HepG2 (cell line): ENCODE data around the gene CNOT2. TPM values are rescaled to one million over a fixed set of nuclear protein-coding genes. Genes with fewer than 3 reads are reported as not detected.

Source experiments
- ATRX ChIP-seq: sonication (generic); formaldehyde crosslinking; IDR thresholded peaks from 2 replicates; pipeline ENCODE4 v1.4.0; 2020; ENCODE audit warnings: missing genetic modification reagents, borderline replicate concordance
- HNF1A ChIP-seq, 2 experiments: sonication (generic) in 1 of 2; formaldehyde crosslinking in 1 of 2; IDR thresholded peaks; 2 replicates each; pipeline versions ENCODE4 v1.4.0 to v1.6.1; 2016 to 2020; ENCODE audit warnings: borderline replicate concordance in 1 of 2, low read depth in 1 of 2, mild to moderate bottlenecking in 1 of 2, missing genetic modification reagents in 1 of 2
- PBX2 ChIP-seq: IDR thresholded peaks from 2 replicates; pipeline ENCODE4 v1.6.1; 2016; ENCODE audit warnings: control low read depth
- PBX3 ChIP-seq: sonication (generic); formaldehyde crosslinking; IDR thresholded peaks from 2 replicates; pipeline ENCODE4 v1.8.1; 2023; ENCODE audit warnings: missing genetic modification reagents, inconsistent platforms, borderline replicate concordance
- SOX6 ChIP-seq, 2 experiments: fragments of 450-650 bp in 1 of 2; sonication (generic) in 1 of 2; formaldehyde crosslinking in 1 of 2; IDR thresholded peaks; 2 replicates each; pipeline versions ENCODE4 v1.4.0 to v1.6.1; 2017 to 2020; ENCODE audit warnings: antibody characterized with exemption in 1 of 2, mild to moderate bottlenecking in 1 of 2, missing genetic modification reagents in 1 of 2
- ZBTB21 ChIP-seq: sonication (generic); formaldehyde crosslinking; IDR thresholded peaks from 2 replicates; pipeline ENCODE4 v1.4.0; 2020; ENCODE audit warnings: missing genetic modification reagents
- ZC3H4 ChIP-seq: sonication (generic); formaldehyde crosslinking; IDR thresholded peaks from 2 replicates; pipeline ENCODE4 v1.4.0; 2020; ENCODE audit warnings: missing genetic modification reagents, borderline replicate concordance
- ZNF543 ChIP-seq: sonication (generic); formaldehyde crosslinking; IDR thresholded peaks from 2 replicates; pipeline ENCODE4 v1.4.0; 2020; ENCODE audit warnings: mild to moderate bottlenecking, missing genetic modification reagents
- ZNF644 ChIP-seq: IDR thresholded peaks from 2 replicates; pipeline ENCODE4 v1.6.1; 2016; ENCODE audit warnings: low read depth
- ZNF761 ChIP-seq: sonication (generic); formaldehyde crosslinking; conservative IDR thresholded peaks from 2 replicates; pipeline ENCODE4 v1.4.0; 2020; ENCODE audit warnings: mild to moderate bottlenecking, missing genetic modification reagents
- polyA plus RNA-seq, 8 experiments: library from polyadenylated mRNA; depleted of rRNA in 3 of 8; stranded (reverse) in 7 of 8; unstranded in 1 of 8; fragments of >200 nt; fragmentation: Illumina TruSeq in 4 of 8; extraction: Trizol in 4 of 8; gene quantifications; 2 replicates each; pipeline versions ENCODE4 v1.2.1 to v1.2.3, GENCODE V29; 2011 to 2016; ENCODE audit warnings: low read depth in 4 of 8, missing spikeins in 1 of 8, mixed read lengths in 1 of 8; ENCODE audit not compliant: insufficient read depth in 1 of 8
- total RNA-seq, 5 experiments: library from RNA; depleted of rRNA; stranded (reverse); fragments of >200 nt; fragmentation: Illumina TruSeq; extraction: Trizol; gene quantifications; 2 replicates each; pipeline ENCODE4 v1.2.3, GENCODE V29; 2016; ENCODE audit warnings: low read depth in 1 of 5

Gene CNOT2
- total and polyA plus RNA-seq, 2 of the 13 experiments (the other 11 are each of a cell fraction or from before 2014, with no cell fraction given) = 54.5 to 76.6 TPM

GRCh38 chr12:70271025-70271424 lies 27.8 kb downstream of the CNOT2 start (continued):
- TF ChIP-seq ZBTB21 (CRISPR knock-in tag) (no peak), ZNF543 (CRISPR knock-in tag) (no peak), PBX2 (CRISPR knock-in tag) (no peak), HNF1A (IDR thresholded peaks at IDR 0.05; ENCODE audit: low read depth) (peak; percentile 77), HNF1A (CRISPR knock-in tag; IDR thresholded peaks at IDR 0.05; ENCODE audit: borderline replicate concordance) (peak; percentile 75; the same call in 1 of the 2 replicates), PBX3 (no peak), SOX6 (IDR thresholded peaks at IDR 0.05) (no peak), SOX6 (CRISPR knock-in tag; IDR thresholded peaks at IDR 0.05) (peak; percentile 63; the same call in 1 of the 2 replicates), ZNF761 (no peak), ZC3H4 (no peak), ATRX (CRISPR knock-in tag) (no peak), ZNF644 (peak; percentile 39; the same call in 1 of the 2 replicates)
